ENCODE results near the gene EFNA5. TPM values are rescaled to one million over a fixed set of nuclear protein-coding genes. Genes with fewer than 3 reads are reported as not detected.

The EFNA5 gene
- total RNA-seq, 4 donors from 2014 or later = 2.8 to 5.7 (median 3.7) TPM

GRCh38 chr5:107570805-107571531, 99.8 kb downstream of the EFNA5 start:
- Histone ChIP-seq H3K9me3 (no peaks in the 10 kb centered on the region), H3K36me3 (no peaks in the 10 kb centered on the region), H3K4me1 (peaks cover 15 to 26% (median 17%) of the 10 kb centered on the region in 4 donors), H3K27ac (replicated peaks in 1 of 4) (peak overlapping the region in 3 of 4 donors; percentile 33 to 53 (median 42)), H3K27me3 (no peaks in the 10 kb centered on the region), H3K4me3 (peak overlapping the region in 3 of 4 donors; percentile 49 to 57 (median 54))
- intact Hi-C loops (cut with DNase I) = no loop called here
- TF ChIP-seq POLR2AphosphoS5 (IDR thresholded peaks at IDR 0.05) (no peak), CTCF (IDR thresholded peaks at IDR 0.05) (no peak), EP300 (IDR thresholded peaks at IDR 0.05) (no peak), POLR2A (IDR thresholded peaks at IDR 0.05; ENCODE audit: low read depth) (no peak)
- DNase-seq (ENCODE audit: extremely low spot score) = no peak
- WGBS = 62% methylated on average over 14 of the region's 14 CpGs

- Histone ChIP-seq H3K4me1 (peaks cover 15 to 29% (median 19%) of the 10 kb centered on the region in 4 donors), H3K36me3 (no peaks in the 10 kb centered on the region), H3K4me3 (no peak overlapping the region), H3K27ac (replicated peaks in 1 of 4) (no peak overlapping the region), H3K27me3 (no peaks in the 10 kb centered on the region), H3K9me3 (no peaks in the 10 kb centered on the region)
- no peak for DNase-seq (ENCODE audit: extremely low spot score)
- no peak for TF ChIP-seq EP300 (IDR thresholded peaks at IDR 0.05)
- no peak for TF ChIP-seq CTCF (IDR thresholded peaks at IDR 0.05)
- TF ChIP-seq POLR2A (IDR thresholded peaks at IDR 0.05; ENCODE audit: low read depth) = no peak
- TF ChIP-seq POLR2AphosphoS5 (IDR thresholded peaks at IDR 0.05) = no peak
- 92% methylated on average over 4 of the region's 4 CpGs for WGBS
- intact Hi-C loops (cut with DNase I) = no loop called here
Observed at GRCh38 chr5:107570181-107570580, 100.6 kb downstream of the EFNA5 start.

GRCh38 chr5:107567901-107568671, 102.7 kb downstream of the EFNA5 start:
- Histone ChIP-seq H3K36me3 (no peaks in the 10 kb centered on the region), H3K9me3 (no peaks in the 10 kb centered on the region), H3K27ac (replicated peaks in 1 of 4) (no peak overlapping the region), H3K27me3 (peaks cover 0 to 3% (median 0%) of the 10 kb centered on the region in 4 donors), H3K4me1 (peaks cover 15 to 29% (median 17%) of the 10 kb centered on the region in 4 donors), H3K4me3 (no peak overlapping the region)
- TF ChIP-seq CTCF (IDR thresholded peaks at IDR 0.05) (no peak), EP300 (IDR thresholded peaks at IDR 0.05) (no peak), POLR2A (IDR thresholded peaks at IDR 0.05; ENCODE audit: low read depth) (no peak), POLR2AphosphoS5 (IDR thresholded peaks at IDR 0.05) (no peak)
- WGBS = 100% methylated on average over 4 of the region's 4 CpGs
- DNase-seq (ENCODE audit: extremely low spot score) = no peak
- intact Hi-C loops (cut with DNase I) = no loop called here

GRCh38 chr5:107566986-107567385, 103.8 kb downstream of the EFNA5 start:
- no peaks in the 10 kb centered on the region for H3K36me3 ChIP-seq
- intact Hi-C loops (cut with DNase I) = no loop called here
- peaks cover 0 to 3% (median 0%) of the 10 kb centered on the region in 4 donors for H3K27me3 ChIP-seq
- no peak overlapping the region for H3K4me3 ChIP-seq
- no peak overlapping the region for H3K27ac ChIP-seq (replicated peaks in 1 of 4)
- 74% methylated on average over 2 of the region's 2 CpGs for WGBS
- DNase-seq (ENCODE audit: extremely low spot score) = no peak
- no peaks in the 10 kb centered on the region for H3K9me3 ChIP-seq
- no peak for TF ChIP-seq EP300 (IDR thresholded peaks at IDR 0.05)
- no peak for TF ChIP-seq CTCF (IDR thresholded peaks at IDR 0.05)
- TF ChIP-seq POLR2AphosphoS5 (IDR thresholded peaks at IDR 0.05) = no peak
- TF ChIP-seq POLR2A (IDR thresholded peaks at IDR 0.05; ENCODE audit: low read depth) = no peak
- peaks cover 11 to 25% (median 14%) of the 10 kb centered on the region in 4 donors for H3K4me1 ChIP-seq
